H9 (cell line): ENCODE data around the gene DTNB. TPM values are rescaled to one million over a fixed set of nuclear protein-coding genes. Genes with fewer than 3 reads are reported as not detected.

Experiments used
- DNase-seq: peaks from one replicate; pipeline ENCODE4 v3.0.0-alpha.2; 2017
- H2AFZ ChIP-seq: one replicate; pipeline ENCODE4 v1.6.1; 2013; ENCODE audit warnings: mild to moderate bottlenecking, low read length, control low read depth, moderate library complexity
- H2AK5ac ChIP-seq: 2 replicates; pipeline ENCODE4 v1.6.1; 2013; ENCODE audit warnings: low read length, control low read depth, mixed read lengths; ENCODE audit not compliant: insufficient read length
- H2BK120ac ChIP-seq: one replicate; pipeline ENCODE4 v1.6.1; 2013; ENCODE audit warnings: low read depth, mild to moderate bottlenecking, low read length, control low read depth, inconsistent platforms; ENCODE audit not compliant: poor library complexity, severe bottlenecking
- H2BK12ac ChIP-seq: 2 replicates; pipeline ENCODE4 v1.6.1; 2013; ENCODE audit warnings: low read length, control low read depth, mixed read lengths, low read depth; ENCODE audit not compliant: insufficient read length
- H2BK15ac ChIP-seq: 2 replicates; pipeline ENCODE4 v1.6.1; 2013; ENCODE audit warnings: low read depth, low read length, control low read depth
- H2BK20ac ChIP-seq: one replicate; pipeline ENCODE4 v1.6.1; 2013; ENCODE audit warnings: low read depth, mild to moderate bottlenecking, low read length, control low read depth, inconsistent platforms; ENCODE audit not compliant: poor library complexity, severe bottlenecking
- H2BK5ac ChIP-seq: 2 replicates; pipeline ENCODE4 v1.6.1; 2013; ENCODE audit warnings: low read length, control low read depth, mixed read lengths; ENCODE audit not compliant: insufficient read length
- H3K14ac ChIP-seq: 2 replicates; pipeline ENCODE4 v1.6.1; 2013; ENCODE audit warnings: low read length, control low read depth; ENCODE audit not compliant: insufficient read depth
- H3K18ac ChIP-seq: 2 replicates; pipeline ENCODE4 v1.6.1; 2013; ENCODE audit warnings: low read depth, mild to moderate bottlenecking, mixed read lengths, low read length, control low read depth; ENCODE audit not compliant: insufficient read length
- H3K23ac ChIP-seq: 2 replicates; pipeline ENCODE4 v1.6.1; 2013; ENCODE audit warnings: low read length, control low read depth, mixed read lengths, low read depth; ENCODE audit not compliant: insufficient read length
- H3K23me2 ChIP-seq: 2 replicates; pipeline ENCODE4 v1.6.1; 2013; ENCODE audit warnings: low read depth, mild to moderate bottlenecking, mixed read lengths, low read length, control low read depth; ENCODE audit not compliant: insufficient read length, poor library complexity, severe bottlenecking
- H3K27ac ChIP-seq: 2 replicates; pipeline ENCODE4 v1.5.1; 2013; ENCODE audit warnings: low read length, control low read depth, mixed read lengths, low read depth; ENCODE audit not compliant: insufficient read length
- H3K27me3 ChIP-seq: 2 replicates; pipeline ENCODE4 v1.6.1; 2013; ENCODE audit warnings: low read length, control low read depth, inconsistent platforms; ENCODE audit not compliant: insufficient read depth
- H3K4ac ChIP-seq: 2 replicates; pipeline ENCODE4 v1.6.1; 2013; ENCODE audit warnings: low read depth, mild to moderate bottlenecking, control low read depth, inconsistent platforms, low read length, moderate library complexity
- H3K4me1 ChIP-seq: 2 replicates; pipeline ENCODE4 v1.6.1; 2013; ENCODE audit warnings: low read length, control low read depth, inconsistent platforms; ENCODE audit not compliant: insufficient read depth
- H3K4me2 ChIP-seq: 2 replicates; pipeline ENCODE4 v1.6.1; 2013; ENCODE audit warnings: low read length, control low read depth, mixed read lengths; ENCODE audit not compliant: insufficient read length, insufficient read depth
- H3K56ac ChIP-seq: 2 replicates; pipeline ENCODE4 v1.6.1; 2013; ENCODE audit warnings: low read depth, mild to moderate bottlenecking, mixed read lengths, low read length, control low read depth; ENCODE audit not compliant: insufficient read length
- H3K79me1 ChIP-seq: 2 replicates; pipeline ENCODE4 v1.6.1; 2013; ENCODE audit warnings: low read depth, mild to moderate bottlenecking, moderate library complexity, low read length, control low read depth, inconsistent platforms; ENCODE audit not compliant: insufficient read depth, poor library complexity, severe bottlenecking
- H3K79me2 ChIP-seq: 2 replicates; pipeline ENCODE4 v1.6.1; 2013; ENCODE audit warnings: low read length, control low read depth, inconsistent platforms; ENCODE audit not compliant: insufficient read depth
- H3K9ac ChIP-seq: 2 replicates; pipeline ENCODE4 v1.6.1; 2013; ENCODE audit warnings: low read length, control low read depth, mixed read lengths; ENCODE audit not compliant: insufficient read length; ENCODE audit errors: extremely low read depth
- H3K9me3 ChIP-seq: one replicate; pipeline ENCODE4 v1.6.1; 2013; ENCODE audit warnings: low read depth, low read length, inconsistent platforms; ENCODE audit not compliant: control insufficient read depth
- H3T11ph ChIP-seq: one replicate; pipeline ENCODE4 v1.6.1; 2013; ENCODE audit warnings: mild to moderate bottlenecking, low read length, control low read depth, inconsistent platforms
- H4K20me1 ChIP-seq: one replicate; pipeline ENCODE4 v1.6.1; 2013; ENCODE audit not compliant: control insufficient read depth, insufficient read length, insufficient read depth
- H4K5ac ChIP-seq: 2 replicates; pipeline ENCODE4 v1.6.1; 2013; ENCODE audit warnings: low read depth, mild to moderate bottlenecking, mixed read lengths, low read length, control low read depth; ENCODE audit not compliant: insufficient read length
- H4K8ac ChIP-seq: replicated peaks from 2 replicates; pipeline ENCODE4 v1.6.1; 2013; ENCODE audit warnings: low read length, control low read depth, mixed read lengths, low read depth; ENCODE audit not compliant: insufficient read length
- H4K91ac ChIP-seq: 2 replicates; pipeline ENCODE4 v1.6.1; 2013; ENCODE audit warnings: low read depth, mild to moderate bottlenecking, moderate library complexity, mixed read lengths, low read length, control low read depth; ENCODE audit not compliant: insufficient read length
- H3K27ac Mint-ChIP-seq, 3 experiments: 2 replicates in 2 of 3; 3 replicates in 1 of 3; pipeline ENCODE4 v1.8.0; 2020 to 2021; ENCODE audit warnings: mixed read lengths in 3 of 3, mild to moderate bottlenecking in 1 of 3, moderate library complexity in 1 of 3
- H3K27me3 Mint-ChIP-seq: 2 replicates; pipeline ENCODE4 v1.8.0; 2021; ENCODE audit warnings: low read depth, mild to moderate bottlenecking, moderate library complexity, mixed read lengths
- H3K36me3 Mint-ChIP-seq, 3 experiments: 2 replicates in 2 of 3; 3 replicates in 1 of 3; pipeline ENCODE4 v1.8.0; 2020 to 2021; ENCODE audit warnings: low read depth in 3 of 3, mixed read lengths in 3 of 3; ENCODE audit not compliant: insufficient read depth in 1 of 3
- H3K4me1 Mint-ChIP-seq, 2 experiments: 2 replicates each; pipeline ENCODE4 v1.8.0; 2020; ENCODE audit warnings: mixed read lengths in 2 of 2
- H3K4me3 Mint-ChIP-seq, 2 experiments: 2 replicates in 1 of 2; 3 replicates in 1 of 2; pipeline ENCODE4 v1.8.0; 2020 to 2021; ENCODE audit warnings: mild to moderate bottlenecking in 2 of 2, mixed read lengths in 2 of 2, moderate library complexity in 1 of 2
- H3K9me3 Mint-ChIP-seq, 2 experiments: 2 replicates in 1 of 2; 3 replicates in 1 of 2; pipeline ENCODE4 v1.8.0; 2020; ENCODE audit warnings: mild to moderate bottlenecking in 2 of 2, mixed read lengths in 2 of 2, moderate library complexity in 1 of 2
- CTCF ChIP-seq: fragments of 200-600 bp; sonication (generic); conservative IDR thresholded peaks from 3 replicates; pipeline ENCODE4 v1.8.0; 2021; ENCODE audit warnings: antibody characterized with exemption, mild to moderate bottlenecking
- WGBS: extraction: QIAGEN DNeasy Blood & Tissue Kit; methylation state at CpG from one replicate; pipeline ENCODE4 v1.1.7; 2013; ENCODE audit warnings: missing lambda C conversion rate, low lambda C conversion rate, mixed read lengths; ENCODE audit not compliant: insufficient read length; ENCODE audit errors: extremely low coverage; 5-methylcytosine and 5-hydroxymethylcytosine counted together
- total RNA-seq: library from RNA; stranded (reverse); gene quantifications from 2 replicates; pipeline ENCODE4 v1.2.1, GENCODE V29; 2021

DTNB gene
- total RNA-seq, 1 experiment from 2014 or later = 26.7 TPM

GRCh38 chr2:25374411-25374810 lies 299.0 kb downstream of the DTNB start:
- Histone ChIP-seq H3K79me1 (no peaks in the 10 kb centered on the region), H4K91ac (no peak overlapping the region), H3K23ac (no peak overlapping the region), H3K23me2 (no peaks in the 10 kb centered on the region), H2BK12ac (no peak overlapping the region), H3K14ac (no peak overlapping the region), H2BK15ac (no peak overlapping the region), H2BK20ac (no peak overlapping the region), H4K20me1 (no peaks in the 10 kb centered on the region), H3K4me2 (no peak overlapping the region), H3K18ac (no peak overlapping the region), H4K5ac (no peak overlapping the region), H3K27ac (no peak overlapping the region), H3K9ac (no peak overlapping the region), H2BK5ac (no peak overlapping the region), H3K27me3 (no peaks in the 10 kb centered on the region; the same call in 1 of the 2 replicates), H3K56ac (no peak overlapping the region), H3K79me2 (no peaks in the 10 kb centered on the region), H2AFZ (no peak overlapping the region), H3K4me1 (no peaks in the 10 kb centered on the region), H3T11ph (no peak overlapping the region), H3K4ac (no peak overlapping the region), H4K8ac (no peak overlapping the region), H2AK5ac (no peak overlapping the region), H2BK120ac (no peak overlapping the region), H3K9me3 (no peaks in the 10 kb centered on the region)
- peaks cover 6 to 8% of the 10 kb centered on the region in 2 experiments; a peak in 4 of 5 replicates for H3K9me3 Mint-ChIP-seq
- H3K36me3 Mint-ChIP-seq = peaks cover 6 to 8% (median 7%) of the 10 kb centered on the region in 3 experiments; a peak in 6 of 7 replicates
- H3K4me3 Mint-ChIP-seq = no peak overlapping the region
- TF ChIP-seq CTCF = no peak
- no peak for DNase-seq
- peaks cover 46% of the 10 kb centered on the region for H3K27me3 Mint-ChIP-seq
- H3K4me1 Mint-ChIP-seq = peaks cover 28 to 42% of the 10 kb centered on the region in 2 experiments
- no CpG with 5 or more reads among the region's 4 CpGs for WGBS
- H3K27ac Mint-ChIP-seq = no peak overlapping the region
